DMS114 treated with DMSO at 0.1 percent for 48 hours (cell line): Measurements from ENCODE around the gene IPO11.
"Not testable (repeated sequence)": the region's sequence is repeated elsewhere in the genome, so short reads cannot be mapped to it uniquely, and the experiment has no call there.

Source experiments
- DNase-seq: peaks from one replicate; lab custom pipeline; 2025; ENCODE audit not compliant: unreplicated experiment; lab: John Stamatoyannopoulos, UW

The IPO11 gene

DNA sequence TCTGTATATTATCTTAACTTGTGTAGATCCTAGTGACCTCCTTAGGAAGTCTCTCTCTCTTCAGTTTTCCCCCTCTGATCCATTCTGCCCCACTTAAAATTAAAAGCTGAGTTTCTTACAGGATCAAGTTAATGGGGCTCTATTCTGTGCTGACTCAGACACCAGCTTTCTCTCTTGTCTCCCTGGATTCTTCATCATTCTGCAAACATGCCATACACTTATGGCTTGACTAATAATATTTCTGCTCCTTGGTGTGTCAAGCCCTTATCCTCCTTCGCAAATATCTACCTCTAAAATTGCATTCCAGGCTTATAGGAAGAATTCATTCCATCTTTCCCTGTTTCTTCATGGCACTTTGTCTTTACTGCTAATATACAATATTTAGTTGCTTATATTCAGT, 184.1 kb downstream of the IPO11 start:
- DNase-seq, result no peak

GRCh38 chr5:62597314-62597713, 184.8 kb downstream of the IPO11 start:
- DNase-seq, result no peak

- no peak for DNase-seq
Observed at GRCh38 chr5:62600560-62601252, 188.1 kb downstream of the IPO11 start.

DNA sequence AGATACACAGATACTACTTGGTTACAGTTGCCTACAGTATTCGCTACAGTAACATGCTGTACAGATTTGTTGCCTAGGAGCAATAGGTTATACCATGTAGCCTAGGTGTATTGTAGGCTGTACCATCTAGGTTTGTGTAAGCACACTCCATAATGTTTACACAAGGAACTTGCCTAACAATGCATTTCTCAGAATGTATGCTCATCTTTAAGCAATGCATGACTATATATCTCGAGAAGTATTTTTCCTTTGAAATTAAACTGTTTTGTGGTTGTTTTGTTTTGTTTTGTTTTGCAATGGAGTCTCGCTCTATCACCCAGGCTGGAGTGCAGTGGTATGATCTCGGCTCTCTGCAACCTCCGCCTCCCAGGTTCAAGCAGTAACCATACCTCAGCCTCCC, 191.4 kb downstream of the IPO11 start:
- no peak for DNase-seq

GRCh38 chr5:62605638-62606037, 193.1 kb downstream of the IPO11 start:
- no peak for DNase-seq

GRCh38 chr5:62606878-62607277, 194.3 kb downstream of the IPO11 start:
- no peak for DNase-seq

DNA sequence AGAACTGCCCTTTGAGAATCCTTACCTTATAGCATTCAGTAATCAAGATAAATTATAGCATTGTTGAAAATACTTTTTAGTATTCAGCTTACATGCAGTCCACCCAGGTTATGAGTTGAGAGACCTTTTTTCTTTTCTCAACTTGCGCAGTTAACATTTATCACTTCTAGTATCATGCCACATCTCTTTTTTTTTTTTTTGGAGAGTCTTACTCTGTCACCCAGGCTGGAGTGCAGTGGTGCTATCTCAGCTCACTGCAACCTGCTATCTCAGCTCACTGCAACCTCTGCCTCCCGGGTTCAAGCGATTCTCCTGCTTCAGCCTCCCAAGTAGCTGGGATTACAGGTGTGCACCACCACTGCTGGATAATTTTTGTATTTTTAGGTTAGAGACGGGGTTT, 195.1 kb downstream of the IPO11 start:
- DNase-seq, result no peak

DNA sequence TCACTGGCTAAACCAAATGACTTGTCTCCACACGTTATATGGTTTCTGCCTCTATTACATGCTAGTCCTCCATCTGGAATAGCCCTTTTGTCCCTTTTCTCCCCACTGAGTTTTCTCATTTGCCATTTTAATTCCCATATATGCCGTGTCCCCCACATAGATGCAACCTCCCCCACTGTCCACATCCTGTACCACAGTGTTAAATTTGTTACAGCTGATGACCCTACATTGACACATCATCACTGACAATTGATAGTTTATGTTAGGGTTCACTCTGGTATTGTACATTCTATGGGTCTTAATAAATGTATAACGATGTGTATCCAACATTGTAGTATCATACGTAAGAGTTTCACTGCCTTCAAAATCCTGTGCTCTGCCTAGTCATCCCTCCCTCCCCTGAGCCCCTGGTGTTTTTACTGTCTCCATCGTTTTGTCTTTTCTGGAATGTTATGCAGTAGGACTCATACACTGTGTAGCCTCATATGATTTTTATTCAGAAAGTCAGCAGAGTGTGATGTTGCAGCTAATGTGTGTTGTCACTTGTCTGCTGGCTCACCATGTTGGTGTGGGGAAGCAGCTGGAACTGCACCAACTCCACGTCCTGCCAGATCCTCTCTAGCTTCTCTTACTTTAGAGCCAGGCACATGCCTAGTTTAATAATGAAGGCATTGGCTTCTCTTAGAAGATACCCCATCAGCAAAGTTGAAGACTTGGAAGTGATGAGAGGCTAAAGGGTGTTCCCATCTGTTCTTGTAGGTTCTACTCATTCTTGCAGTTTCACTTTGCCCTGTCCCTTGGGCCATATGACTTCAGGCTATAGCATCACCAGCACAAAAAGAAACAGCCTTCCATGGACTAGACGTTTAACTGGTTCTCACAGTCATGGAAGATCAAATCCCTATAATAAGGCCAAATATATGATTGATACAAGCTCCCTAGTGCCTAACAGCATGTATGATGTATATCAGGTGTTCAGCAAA, 196.3 kb downstream of the IPO11 start:
- no peak for DNase-seq

DNA sequence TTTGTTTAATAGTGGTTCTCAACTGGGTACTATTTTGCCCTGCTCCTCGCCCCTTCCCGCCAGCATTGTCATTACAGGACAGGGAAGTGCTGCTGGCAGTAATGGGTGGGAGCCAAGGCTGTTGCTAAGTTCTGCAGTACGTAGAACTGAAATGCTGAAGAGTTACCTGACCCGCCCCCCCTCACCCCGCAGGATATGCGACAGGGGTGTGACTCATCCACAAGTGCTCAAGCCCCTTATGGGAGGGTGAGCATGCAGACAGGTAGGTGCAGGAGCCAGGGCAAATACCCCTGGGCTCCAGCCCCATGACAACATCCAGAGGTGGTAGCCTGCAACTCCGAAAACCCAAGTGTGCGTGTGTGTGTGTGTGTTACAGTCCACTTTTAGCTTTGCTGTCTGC, 201.8 kb downstream of the IPO11 start:
- DNase-seq, result no peak

GRCh38 chr5:62616615-62617277, 204.2 kb downstream of the IPO11 start:
- DNase-seq, result no peak

GRCh38 chr5:62617943-62618342, 205.4 kb downstream of the IPO11 start:
- no peak for DNase-seq

GRCh38 chr5:62620761-62621160, 208.2 kb downstream of the IPO11 start:
- DNase-seq, result no peak

- DNase-seq, result no peak
Observed at GRCh38 chr5:62621280-62621679, 208.7 kb downstream of the IPO11 start.

DNA sequence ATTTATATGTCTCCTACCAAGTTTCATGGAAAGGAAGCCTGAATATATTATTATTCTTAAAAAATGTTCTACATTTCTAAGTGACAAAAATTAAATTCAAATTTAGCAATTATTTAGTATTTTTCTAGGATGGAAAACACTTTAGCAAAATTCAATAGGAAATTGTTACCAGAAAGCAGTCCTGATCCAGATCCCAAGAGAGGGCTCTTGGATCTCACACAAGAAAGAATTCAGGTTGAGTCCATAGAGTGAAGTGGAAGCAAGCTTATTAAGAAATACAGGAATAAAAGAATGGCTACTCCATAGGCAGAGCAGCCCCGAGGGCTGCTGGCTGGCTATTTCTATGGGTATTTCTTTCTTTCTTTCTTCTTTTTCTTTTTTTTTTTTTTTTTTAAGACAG, 210.7 kb downstream of the IPO11 start:
- no peak for DNase-seq

DNA sequence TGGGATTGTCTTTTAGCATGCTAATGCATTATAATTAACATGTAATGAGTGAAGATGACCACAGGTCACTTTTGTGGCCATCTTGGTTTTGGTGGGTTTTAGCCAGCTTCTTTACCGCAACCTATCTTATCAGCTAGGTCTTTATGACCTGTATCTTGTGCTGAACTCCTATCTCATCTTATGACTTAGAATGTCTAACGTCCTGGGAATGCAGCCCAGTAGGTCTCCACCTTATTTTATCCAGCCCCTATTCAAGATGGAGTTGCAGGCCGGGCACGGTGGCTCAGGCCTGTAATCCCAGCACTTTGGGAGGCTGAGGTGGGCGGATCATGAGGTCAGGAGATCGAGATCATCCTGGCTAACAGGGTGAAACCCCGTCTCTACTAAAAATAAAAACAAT, 211.9 kb downstream of the IPO11 start:
- not testable (repeated sequence) for DNase-seq

- no peak for DNase-seq
Observed at GRCh38 chr5:62626534-62626933, 214.0 kb downstream of the IPO11 start.

DNA sequence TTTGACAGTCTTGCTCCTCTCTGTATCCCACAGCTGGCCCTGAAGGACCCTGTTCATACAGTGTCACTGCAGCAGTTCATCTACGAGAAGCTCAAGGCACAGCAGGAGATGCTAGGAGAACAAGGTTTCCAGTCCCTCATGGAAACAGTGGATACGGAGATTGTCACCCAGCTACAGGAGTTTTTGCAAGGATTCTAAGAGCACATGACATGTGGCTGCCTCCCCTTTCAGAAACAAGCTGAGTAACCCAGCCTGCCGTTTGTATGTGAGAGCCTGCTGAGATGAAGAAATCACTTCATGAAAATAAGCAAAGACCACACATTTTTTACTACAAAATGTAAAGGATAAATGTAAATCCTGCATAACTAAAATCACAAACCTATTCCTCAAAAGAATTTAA, 214.6 kb downstream of the IPO11 start:
- no peak for DNase-seq

GRCh38 chr5:62627901-62628300, 215.3 kb downstream of the IPO11 start:
- no peak for DNase-seq

DNA sequence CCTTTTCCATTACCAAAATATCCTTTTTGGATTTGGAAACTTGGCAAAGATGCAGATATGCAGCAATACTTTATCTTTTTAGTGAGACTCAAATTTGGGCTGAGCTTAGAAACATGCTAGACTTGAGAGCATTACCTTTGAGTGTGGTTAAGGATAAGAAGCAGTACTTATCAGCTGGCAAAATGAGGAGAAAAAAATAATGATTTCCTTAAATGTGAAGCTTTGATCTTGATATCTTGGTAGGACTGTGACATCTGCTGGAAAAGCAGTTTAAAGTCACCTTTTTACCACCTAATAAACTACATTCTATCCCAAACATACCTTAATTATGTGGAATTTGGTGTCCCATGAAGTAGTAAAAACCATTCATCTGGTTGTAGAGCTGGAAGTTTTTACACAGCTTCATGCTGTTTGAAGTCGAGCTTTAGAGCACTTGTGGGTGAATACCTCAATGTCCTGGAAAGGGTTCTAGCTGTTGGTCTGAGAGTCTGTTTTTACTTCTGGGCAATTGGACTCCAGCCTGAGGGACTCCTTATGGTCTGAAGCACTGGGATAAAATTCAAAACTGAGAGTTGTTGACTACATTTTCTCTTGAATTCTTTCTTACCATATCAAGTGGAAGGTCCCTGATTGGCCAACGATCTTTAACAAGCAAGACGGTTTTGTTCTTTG, 219.5 kb downstream of the IPO11 start:
- no peak for DNase-seq

GRCh38 chr5:62633243-62633642, 220.7 kb downstream of the IPO11 start:
- no peak for DNase-seq

DNA sequence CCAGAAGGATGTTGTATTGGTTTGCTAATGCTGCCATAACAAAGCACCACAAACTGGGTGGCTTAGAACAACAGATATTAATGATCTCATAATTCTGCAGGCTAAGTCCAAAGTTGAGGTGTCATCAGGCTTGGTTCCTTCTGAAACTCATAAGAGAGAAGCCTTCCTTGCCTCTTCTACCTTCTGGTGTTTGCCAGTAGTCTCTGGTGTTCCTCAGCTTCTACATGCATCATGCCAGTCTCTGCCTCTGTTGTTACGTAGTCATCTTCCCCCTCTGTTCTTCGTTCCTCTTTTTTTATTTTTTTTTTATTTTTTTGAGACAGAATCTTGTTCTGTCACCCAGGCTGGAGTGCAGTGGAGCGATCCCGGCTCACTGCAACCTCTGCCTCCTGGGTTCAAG, 227.9 kb downstream of the IPO11 start:
- DNase-seq, result no peak
